Endothelial cell (in vitro differentiated cells): ENCODE measurements around the gene DPM2. TPM values are rescaled to one million over a fixed set of nuclear protein-coding genes. Genes with fewer than 3 reads are reported as not detected.

Source experiments
- DNase-seq: peaks from one replicate; pipeline ENCODE4 v3.0.0; 2021; ENCODE audit warnings: low spot score
- H3K27ac Mint-ChIP-seq: one replicate; pipeline ENCODE4 v1.8.0; 2021; ENCODE audit warnings: mixed read lengths, inconsistent platforms; ENCODE audit not compliant: unreplicated experiment
- H3K27me3 Mint-ChIP-seq: one replicate; pipeline ENCODE4 v1.8.0; 2021; ENCODE audit warnings: mild to moderate bottlenecking, moderate library complexity, mixed read lengths, inconsistent platforms; ENCODE audit not compliant: unreplicated experiment
- H3K36me3 Mint-ChIP-seq: one replicate; pipeline ENCODE4 v1.8.0; 2021; ENCODE audit warnings: mild to moderate bottlenecking, low read depth, mixed read lengths, inconsistent platforms; ENCODE audit not compliant: unreplicated experiment
- H3K4me1 Mint-ChIP-seq: one replicate; pipeline ENCODE4 v1.8.0; 2021; ENCODE audit warnings: mild to moderate bottlenecking, mixed read lengths, inconsistent platforms; ENCODE audit not compliant: unreplicated experiment
- H3K4me3 Mint-ChIP-seq: one replicate; pipeline ENCODE4 v1.8.0; 2021; ENCODE audit warnings: mild to moderate bottlenecking, mixed read lengths, inconsistent platforms; ENCODE audit not compliant: unreplicated experiment
- H3K9me3 Mint-ChIP-seq: one replicate; pipeline ENCODE4 v1.8.0; 2021; ENCODE audit warnings: mixed read lengths, inconsistent platforms; ENCODE audit not compliant: unreplicated experiment
- CTCF ChIP-seq: fragments of 200-600 bp; sonication (generic); IDR thresholded peaks from one replicate; pipeline ENCODE4 v1.5.0; 2021; ENCODE audit warnings: antibody characterized with exemption; ENCODE audit not compliant: unreplicated experiment
- total RNA-seq: library from RNA; stranded (reverse); fragmentation: NEBNext Ultra II Directional; extraction: Animal tissue kit (Norgen Biotek cat#: 25700); gene quantifications from one replicate; pipeline ENCODE4 v1.2.1, GENCODE V29; 2021; ENCODE audit not compliant: unreplicated experiment

The DPM2 gene
- total RNA-seq, 1 donor from 2014 or later, result 31.5 TPM

GRCh38 chr9:127949827-127950512, 12.3 kb upstream of the DPM2 start:
- Mint-ChIP-seq H3K27ac (peak overlapping the region; percentile 19), H3K4me3 (no peak overlapping the region)

GRCh38 chr9:127947841-127948710, 10.4 kb upstream of the DPM2 start:
- Mint-ChIP-seq H3K4me3 (no peak overlapping the region), H3K27ac (no peak overlapping the region), H3K9me3 (no peaks in the 10 kb centered on the region), H3K27me3 (peaks cover 6% of the 10 kb centered on the region), H3K4me1 (no peaks in the 10 kb centered on the region), H3K36me3 (no peaks in the 10 kb centered on the region)
- no peak for DNase-seq
- TF ChIP-seq CTCF, result no peak

More at GRCh38 chr9:127949827-127950512, 12.3 kb upstream of the DPM2 start:
- no peaks in the 10 kb centered on the region for H3K9me3 Mint-ChIP-seq
- H3K4me1 Mint-ChIP-seq, result no peaks in the 10 kb centered on the region
- H3K36me3 Mint-ChIP-seq, result no peaks in the 10 kb centered on the region
- DNase-seq, result no peak
- H3K27me3 Mint-ChIP-seq, result peaks cover 3% of the 10 kb centered on the region
- TF ChIP-seq CTCF, result no peak

- peak overlapping the region; percentile 42 for H3K27ac Mint-ChIP-seq
- no peaks in the 10 kb centered on the region for H3K36me3 Mint-ChIP-seq
- no peak for TF ChIP-seq CTCF
- peaks cover 3% of the 10 kb centered on the region for H3K4me1 Mint-ChIP-seq
- H3K9me3 Mint-ChIP-seq, result no peaks in the 10 kb centered on the region
- H3K4me3 Mint-ChIP-seq, result no peak overlapping the region
- H3K27me3 Mint-ChIP-seq, result peaks cover 10% of the 10 kb centered on the region
- no peak for DNase-seq
Observed at GRCh38 chr9:127946728-127947127, 9.1 kb upstream of the DPM2 start.

GRCh38 chr9:127945942-127946341, 8.3 kb upstream of the DPM2 start:
- Mint-ChIP-seq H3K4me1 (peaks cover 3% of the 10 kb centered on the region), H3K9me3 (no peaks in the 10 kb centered on the region), H3K36me3 (no peaks in the 10 kb centered on the region), H3K27me3 (peaks cover 11% of the 10 kb centered on the region), H3K4me3 (no peak overlapping the region), H3K27ac (no peak overlapping the region)
- TF ChIP-seq CTCF, result no peak
- no peak for DNase-seq

- no peak for TF ChIP-seq CTCF
- H3K4me1 Mint-ChIP-seq, result peaks cover 3% of the 10 kb centered on the region
- no peak overlapping the region for H3K4me3 Mint-ChIP-seq
- H3K27me3 Mint-ChIP-seq, result peaks cover 10% of the 10 kb centered on the region
- no peaks in the 10 kb centered on the region for H3K9me3 Mint-ChIP-seq
- H3K27ac Mint-ChIP-seq, result no peak overlapping the region
- no peak for DNase-seq
- no peaks in the 10 kb centered on the region for H3K36me3 Mint-ChIP-seq
Observed at GRCh38 chr9:127945338-127945737, 7.7 kb upstream of the DPM2 start.
